Measurements from ENCODE around the gene THAP7.

DNA sequence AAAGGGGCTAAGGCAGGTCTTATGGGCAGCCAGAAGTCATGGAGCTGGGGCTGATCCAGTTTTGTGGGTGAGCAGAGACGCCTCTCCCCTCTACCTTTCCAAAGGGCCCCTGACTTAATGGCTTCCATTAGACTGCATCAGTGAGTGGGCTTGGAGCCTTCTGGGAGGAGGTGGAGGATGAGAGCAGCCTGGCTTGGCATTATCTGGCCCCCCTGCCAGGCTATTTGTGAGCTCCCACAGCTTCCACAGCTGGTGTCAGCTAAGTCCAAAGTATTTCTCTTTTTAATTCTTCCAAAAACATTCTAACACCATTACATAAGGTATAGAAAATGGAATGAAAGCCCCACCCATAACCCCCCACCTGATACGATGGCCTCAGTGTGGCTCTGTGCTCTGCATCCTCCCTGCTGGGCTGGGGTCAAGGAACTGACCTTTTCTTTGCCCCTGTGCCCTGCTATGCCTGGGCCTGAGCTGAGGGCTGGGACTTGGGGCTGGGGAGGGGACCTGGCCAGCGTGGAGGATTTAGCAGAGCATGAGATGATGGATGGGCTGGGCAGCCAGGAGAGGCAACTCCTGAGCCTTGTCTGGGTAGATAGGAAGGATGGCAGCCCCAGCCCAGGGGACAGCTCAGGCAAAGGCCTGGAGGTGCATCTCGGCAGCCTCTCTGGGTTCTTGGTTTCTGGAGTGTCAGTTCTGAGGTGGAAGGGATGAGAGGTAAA lies 30.8 kb downstream of the THAP7 start:
- TF ChIP-seq, protein P1, sequence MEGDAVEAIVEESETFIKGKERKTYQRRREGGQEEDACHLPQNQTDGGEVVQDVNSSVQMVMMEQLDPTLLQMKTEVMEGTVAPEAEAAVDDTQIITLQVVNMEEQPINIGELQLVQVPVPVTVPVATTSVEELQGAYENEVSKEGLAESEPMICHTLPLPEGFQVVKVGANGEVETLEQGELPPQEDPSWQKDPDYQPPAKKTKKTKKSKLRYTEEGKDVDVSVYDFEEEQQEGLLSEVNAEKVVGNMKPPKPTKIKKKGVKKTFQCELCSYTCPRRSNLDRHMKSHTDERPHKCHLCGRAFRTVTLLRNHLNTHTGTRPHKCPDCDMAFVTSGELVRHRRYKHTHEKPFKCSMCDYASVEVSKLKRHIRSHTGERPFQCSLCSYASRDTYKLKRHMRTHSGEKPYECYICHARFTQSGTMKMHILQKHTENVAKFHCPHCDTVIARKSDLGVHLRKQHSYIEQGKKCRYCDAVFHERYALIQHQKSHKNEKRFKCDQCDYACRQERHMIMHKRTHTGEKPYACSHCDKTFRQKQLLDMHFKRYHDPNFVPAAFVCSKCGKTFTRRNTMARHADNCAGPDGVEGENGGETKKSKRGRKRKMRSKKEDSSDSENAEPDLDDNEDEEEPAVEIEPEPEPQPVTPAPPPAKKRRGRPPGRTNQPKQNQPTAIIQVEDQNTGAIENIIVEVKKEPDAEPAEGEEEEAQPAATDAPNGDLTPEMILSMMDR (IDR thresholded peaks at IDR 0.05) = no peak
- no peak for TF ChIP-seq POLR2A (IDR thresholded peaks at IDR 0.05)

Measured in adrenal gland (tissue), 5 donors.